ENCODE results near the gene ANKRD60. TPM values are rescaled to one million over a fixed set of nuclear protein-coding genes. Genes with fewer than 3 reads are reported as not detected.

The ANKRD60 gene
- total RNA-seq, 2 donors from 2014 or later = not detected

DNA sequence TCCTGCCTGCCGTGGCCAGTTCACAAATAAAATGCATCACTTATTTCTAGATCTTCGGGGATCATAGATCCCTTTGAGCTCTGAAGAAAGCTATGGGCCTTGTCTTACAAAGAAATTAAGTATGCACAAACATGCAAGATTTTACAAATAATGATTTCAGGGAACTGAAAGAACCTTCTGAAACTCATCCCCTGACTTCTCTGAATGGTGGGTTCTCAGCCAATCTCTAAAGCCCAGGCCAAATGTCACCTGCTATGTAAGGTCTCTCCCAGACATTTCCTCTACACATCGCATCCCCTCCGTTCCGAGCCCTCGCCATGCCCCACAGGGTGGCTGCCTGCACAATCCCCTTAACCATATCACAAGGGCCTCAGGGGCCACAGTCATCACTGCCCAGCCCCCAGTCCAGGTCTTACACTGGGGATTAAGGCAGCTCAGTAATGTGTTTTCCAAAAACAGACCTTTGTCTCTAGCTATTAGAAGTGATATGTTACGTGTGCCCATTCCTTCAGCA is 16.1 kb upstream of the ANKRD60 start:
- Histone ChIP-seq H3K4me1 (ENCODE audit: control insufficient read depth in 1 of 2, low read depth in 2 of 2) (no peaks in the 10 kb centered on the region), H3K4me3 (no peak overlapping the region), H3K27me3 (replicated peaks; ENCODE audit: insufficient read depth) (no peaks in the 10 kb centered on the region), H3K9me3 (no peaks in the 10 kb centered on the region), H3K36me3 (peaks cover 29% of the 10 kb centered on the region), H3K27ac (no peak overlapping the region)
- no peak for ATAC-seq (ENCODE audit: insufficient number of reproducible peaks, low FRiP score, low read depth)
- TF ChIP-seq, protein P1, sequence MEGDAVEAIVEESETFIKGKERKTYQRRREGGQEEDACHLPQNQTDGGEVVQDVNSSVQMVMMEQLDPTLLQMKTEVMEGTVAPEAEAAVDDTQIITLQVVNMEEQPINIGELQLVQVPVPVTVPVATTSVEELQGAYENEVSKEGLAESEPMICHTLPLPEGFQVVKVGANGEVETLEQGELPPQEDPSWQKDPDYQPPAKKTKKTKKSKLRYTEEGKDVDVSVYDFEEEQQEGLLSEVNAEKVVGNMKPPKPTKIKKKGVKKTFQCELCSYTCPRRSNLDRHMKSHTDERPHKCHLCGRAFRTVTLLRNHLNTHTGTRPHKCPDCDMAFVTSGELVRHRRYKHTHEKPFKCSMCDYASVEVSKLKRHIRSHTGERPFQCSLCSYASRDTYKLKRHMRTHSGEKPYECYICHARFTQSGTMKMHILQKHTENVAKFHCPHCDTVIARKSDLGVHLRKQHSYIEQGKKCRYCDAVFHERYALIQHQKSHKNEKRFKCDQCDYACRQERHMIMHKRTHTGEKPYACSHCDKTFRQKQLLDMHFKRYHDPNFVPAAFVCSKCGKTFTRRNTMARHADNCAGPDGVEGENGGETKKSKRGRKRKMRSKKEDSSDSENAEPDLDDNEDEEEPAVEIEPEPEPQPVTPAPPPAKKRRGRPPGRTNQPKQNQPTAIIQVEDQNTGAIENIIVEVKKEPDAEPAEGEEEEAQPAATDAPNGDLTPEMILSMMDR (IDR thresholded peaks at IDR 0.05) = no peak
- DNase-seq (ENCODE audit: low spot score) = no peak

DNA sequence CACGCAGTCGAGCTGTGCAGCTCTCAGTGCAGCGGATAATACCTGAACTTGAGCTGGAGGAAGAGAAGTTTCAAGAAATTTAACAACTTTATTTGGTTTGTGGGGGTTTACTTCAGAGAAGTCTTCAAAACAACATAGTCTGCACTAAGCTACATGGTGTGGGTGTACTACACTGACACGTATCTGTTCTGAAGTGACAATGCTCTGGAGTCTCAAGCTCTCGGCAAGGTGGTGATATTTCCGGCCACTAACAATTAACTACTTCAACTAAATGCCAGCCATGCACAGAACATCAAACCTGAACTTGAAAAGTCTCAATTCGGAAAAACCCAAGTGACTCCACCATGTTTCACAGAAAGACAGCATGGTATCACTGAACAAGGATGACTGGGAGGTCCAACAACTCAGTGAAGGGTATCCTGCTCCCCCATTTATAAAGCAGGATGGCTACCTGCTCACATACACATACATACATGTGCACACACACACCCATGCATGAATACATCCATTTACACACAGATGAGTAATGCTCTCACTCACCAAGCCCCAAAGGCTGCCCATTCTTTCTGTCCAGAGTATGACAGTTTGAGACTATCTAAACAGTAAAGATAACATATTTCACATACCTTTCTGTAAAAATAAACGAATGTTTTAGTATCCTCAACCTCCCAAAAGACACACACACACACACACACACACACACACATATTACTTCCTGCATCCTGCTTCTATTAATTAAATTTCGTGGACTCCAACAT is 15.4 kb upstream of the ANKRD60 start:
- Histone ChIP-seq H3K27ac (no peak overlapping the region), H3K4me3 (no peak overlapping the region), H3K9me3 (no peaks in the 10 kb centered on the region), H3K4me1 (ENCODE audit: control insufficient read depth in 1 of 2, low read depth in 2 of 2) (no peaks in the 10 kb centered on the region), H3K36me3 (peaks cover 29% of the 10 kb centered on the region), H3K27me3 (replicated peaks; ENCODE audit: insufficient read depth) (no peaks in the 10 kb centered on the region)
- ATAC-seq (ENCODE audit: insufficient number of reproducible peaks, low FRiP score, low read depth) (no peak), DNase-seq (ENCODE audit: low spot score) (no peak)
- TF ChIP-seq, protein P1 (IDR thresholded peaks at IDR 0.05) = no peak

DNA sequence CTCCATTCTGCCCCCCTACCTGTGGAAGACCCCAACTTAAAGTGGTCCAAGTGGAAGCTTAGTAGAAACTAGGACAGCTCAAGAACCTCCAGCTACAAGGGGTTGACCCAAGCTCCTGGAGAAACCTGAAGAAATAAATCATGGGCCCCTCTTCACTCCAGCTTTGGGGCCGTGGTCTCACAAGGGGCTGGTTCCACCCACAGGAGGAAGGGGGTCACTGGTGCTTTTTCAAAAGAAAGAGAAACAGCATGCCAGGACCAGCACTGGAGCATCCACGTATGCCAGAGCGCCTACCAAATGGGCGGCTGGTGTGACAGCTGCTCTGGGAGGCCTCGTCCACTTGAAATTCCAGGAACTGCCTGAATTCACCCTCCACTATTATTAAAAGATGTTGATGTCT is 14.4 kb upstream of the ANKRD60 start:
- Histone ChIP-seq H3K9me3 (no peaks in the 10 kb centered on the region), H3K27ac (no peak overlapping the region), H3K4me3 (no peak overlapping the region), H3K36me3 (peaks cover 28% of the 10 kb centered on the region), H3K4me1 (ENCODE audit: control insufficient read depth in 1 of 2, low read depth in 2 of 2) (no peaks in the 10 kb centered on the region), H3K27me3 (replicated peaks; ENCODE audit: insufficient read depth) (no peaks in the 10 kb centered on the region)
- DNase-seq (ENCODE audit: low spot score) (no peak), ATAC-seq (ENCODE audit: insufficient number of reproducible peaks, low FRiP score, low read depth) (no peak)
- TF ChIP-seq, protein P1 (IDR thresholded peaks at IDR 0.05) = no peak

DNA sequence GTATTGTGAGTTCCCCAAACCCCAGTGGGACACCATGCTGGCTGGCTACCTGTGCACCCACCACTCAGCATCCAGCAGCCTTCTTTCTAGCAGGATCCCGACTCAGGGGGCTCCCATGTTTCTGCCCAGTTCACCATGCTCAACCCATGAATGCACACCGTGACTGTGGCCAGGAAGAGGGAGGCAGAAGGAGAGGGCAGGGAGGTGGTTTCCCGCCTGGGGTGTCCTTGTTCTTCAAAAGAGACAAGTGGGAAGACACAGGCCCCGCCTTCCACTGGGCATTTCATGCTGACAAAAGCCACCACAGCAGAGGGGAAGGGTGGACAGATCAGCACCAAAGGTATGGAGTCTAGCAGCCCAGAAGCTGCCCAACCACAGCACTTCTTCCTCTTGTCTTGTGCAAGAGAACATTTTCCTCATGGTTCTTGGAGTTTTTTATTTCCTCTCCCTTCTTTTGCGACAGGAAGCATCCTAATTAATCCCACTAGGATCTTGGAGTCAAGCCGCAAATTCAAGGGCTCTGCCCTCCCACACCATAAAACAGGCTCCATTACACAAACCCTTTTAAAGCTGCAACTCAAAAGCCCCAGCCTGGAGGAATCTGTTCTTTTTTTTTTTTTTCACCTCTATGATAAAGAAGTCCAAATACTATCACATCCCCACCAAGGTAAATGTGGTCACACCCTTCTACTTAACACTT is 13.5 kb upstream of the ANKRD60 start:
- no peaks in the 10 kb centered on the region for H3K27me3 ChIP-seq (replicated peaks; ENCODE audit: insufficient read depth)
- no peaks in the 10 kb centered on the region for H3K9me3 ChIP-seq
- TF ChIP-seq, protein P1 (IDR thresholded peaks at IDR 0.05) = no peak
- no peak overlapping the region for H3K4me3 ChIP-seq
- ATAC-seq (ENCODE audit: insufficient number of reproducible peaks, low FRiP score, low read depth) (no peak), DNase-seq (ENCODE audit: low spot score) (no peak)
- H3K4me1 ChIP-seq (ENCODE audit: control insufficient read depth in 1 of 2, low read depth in 2 of 2) = no peaks in the 10 kb centered on the region
- H3K36me3 ChIP-seq = peaks cover 22% of the 10 kb centered on the region
- no peak overlapping the region for H3K27ac ChIP-seq

DNA sequence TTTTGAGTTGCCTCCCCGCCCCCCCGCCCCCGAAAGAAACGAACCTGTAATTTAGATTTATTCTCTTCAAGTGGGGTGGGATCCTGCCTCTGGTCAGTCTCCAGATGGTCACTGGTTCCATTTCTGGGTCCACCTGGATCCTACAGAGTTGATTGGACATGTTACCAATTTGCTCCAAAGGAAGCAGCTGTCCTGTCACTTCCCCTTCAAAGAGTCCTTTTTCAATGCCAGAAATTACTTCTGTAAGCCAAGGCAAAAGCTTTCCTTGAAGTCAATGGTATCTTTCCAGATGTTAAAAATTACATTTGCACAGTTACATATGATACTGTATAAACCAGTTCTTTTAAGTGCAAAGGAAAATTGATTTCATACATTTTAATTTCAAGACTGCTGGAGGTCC is 12.0 kb upstream of the ANKRD60 start:
- peaks cover 12% of the 10 kb centered on the region for H3K36me3 ChIP-seq
- no peaks in the 10 kb centered on the region for H3K9me3 ChIP-seq
- TF ChIP-seq, protein P1 (IDR thresholded peaks at IDR 0.05) = no peak
- ATAC-seq (ENCODE audit: insufficient number of reproducible peaks, low FRiP score, low read depth) (no peak), DNase-seq (ENCODE audit: low spot score) (no peak)
- H3K4me3 ChIP-seq = no peak overlapping the region
- H3K27ac ChIP-seq = no peak overlapping the region
- no peaks in the 10 kb centered on the region for H3K4me1 ChIP-seq (ENCODE audit: control insufficient read depth in 1 of 2, low read depth in 2 of 2)
- H3K27me3 ChIP-seq (replicated peaks; ENCODE audit: insufficient read depth) = no peaks in the 10 kb centered on the region

All from thoracic aorta (tissue), 2 donors.